ENCODE data around the gene INPP5E.

DNA sequence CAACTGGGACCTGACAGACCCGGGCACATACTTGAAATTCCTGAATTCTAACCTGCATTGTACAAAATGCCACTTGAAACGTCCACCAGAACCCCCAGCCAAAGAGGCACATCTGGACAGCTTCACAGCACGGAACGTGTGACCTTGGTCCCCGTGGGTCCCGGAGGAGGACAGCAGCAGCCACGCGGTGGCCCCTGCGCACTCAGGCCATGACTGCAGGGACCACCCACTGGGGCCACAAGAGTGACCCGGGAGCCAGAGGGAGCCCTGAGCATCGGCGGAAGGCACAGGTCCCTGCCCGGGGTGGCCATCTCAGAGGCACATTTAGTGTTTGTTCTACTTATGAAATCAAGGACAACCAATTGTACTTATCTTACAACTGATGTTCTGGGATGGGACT is 37.6 kb downstream of the INPP5E start:
- TF ChIP-seq, protein P1, sequence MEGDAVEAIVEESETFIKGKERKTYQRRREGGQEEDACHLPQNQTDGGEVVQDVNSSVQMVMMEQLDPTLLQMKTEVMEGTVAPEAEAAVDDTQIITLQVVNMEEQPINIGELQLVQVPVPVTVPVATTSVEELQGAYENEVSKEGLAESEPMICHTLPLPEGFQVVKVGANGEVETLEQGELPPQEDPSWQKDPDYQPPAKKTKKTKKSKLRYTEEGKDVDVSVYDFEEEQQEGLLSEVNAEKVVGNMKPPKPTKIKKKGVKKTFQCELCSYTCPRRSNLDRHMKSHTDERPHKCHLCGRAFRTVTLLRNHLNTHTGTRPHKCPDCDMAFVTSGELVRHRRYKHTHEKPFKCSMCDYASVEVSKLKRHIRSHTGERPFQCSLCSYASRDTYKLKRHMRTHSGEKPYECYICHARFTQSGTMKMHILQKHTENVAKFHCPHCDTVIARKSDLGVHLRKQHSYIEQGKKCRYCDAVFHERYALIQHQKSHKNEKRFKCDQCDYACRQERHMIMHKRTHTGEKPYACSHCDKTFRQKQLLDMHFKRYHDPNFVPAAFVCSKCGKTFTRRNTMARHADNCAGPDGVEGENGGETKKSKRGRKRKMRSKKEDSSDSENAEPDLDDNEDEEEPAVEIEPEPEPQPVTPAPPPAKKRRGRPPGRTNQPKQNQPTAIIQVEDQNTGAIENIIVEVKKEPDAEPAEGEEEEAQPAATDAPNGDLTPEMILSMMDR (IDR thresholded peaks at IDR 0.05): no peak
- no peak for TF ChIP-seq POLR2A (IDR thresholded peaks at IDR 0.05)
